Esophagus squamous epithelium (tissue), 4 donors: ENCODE results near the gene IQCK.

Experiments used
- POLR2A ChIP-seq, 4 donors: fragments of 450-650 bp; IDR thresholded peaks; one replicate each; pipeline ENCODE4 v1.6.1; 2017; ENCODE audit warnings: antibody characterized with exemption in 4 of 4, mild to moderate bottlenecking in 4 of 4, moderate library complexity in 3 of 4
- TF ChIP-seq, protein P1 (sequence below), 6 experiments: fragments of 450-650 bp in 4 of 6; fragments of 200-600 bp in 2 of 6; sonication (generic) in 2 of 6; IDR thresholded peaks; one replicate each; pipeline ENCODE4 v1.5.1; 2016 to 2019; ENCODE audit warnings: antibody characterized with exemption in 6 of 6, mild to moderate bottlenecking in 4 of 6, moderate library complexity in 4 of 6

GRCh38 chr16:19780321-19780720, 62.2 kb downstream of the IQCK start:
- TF ChIP-seq, protein P1, sequence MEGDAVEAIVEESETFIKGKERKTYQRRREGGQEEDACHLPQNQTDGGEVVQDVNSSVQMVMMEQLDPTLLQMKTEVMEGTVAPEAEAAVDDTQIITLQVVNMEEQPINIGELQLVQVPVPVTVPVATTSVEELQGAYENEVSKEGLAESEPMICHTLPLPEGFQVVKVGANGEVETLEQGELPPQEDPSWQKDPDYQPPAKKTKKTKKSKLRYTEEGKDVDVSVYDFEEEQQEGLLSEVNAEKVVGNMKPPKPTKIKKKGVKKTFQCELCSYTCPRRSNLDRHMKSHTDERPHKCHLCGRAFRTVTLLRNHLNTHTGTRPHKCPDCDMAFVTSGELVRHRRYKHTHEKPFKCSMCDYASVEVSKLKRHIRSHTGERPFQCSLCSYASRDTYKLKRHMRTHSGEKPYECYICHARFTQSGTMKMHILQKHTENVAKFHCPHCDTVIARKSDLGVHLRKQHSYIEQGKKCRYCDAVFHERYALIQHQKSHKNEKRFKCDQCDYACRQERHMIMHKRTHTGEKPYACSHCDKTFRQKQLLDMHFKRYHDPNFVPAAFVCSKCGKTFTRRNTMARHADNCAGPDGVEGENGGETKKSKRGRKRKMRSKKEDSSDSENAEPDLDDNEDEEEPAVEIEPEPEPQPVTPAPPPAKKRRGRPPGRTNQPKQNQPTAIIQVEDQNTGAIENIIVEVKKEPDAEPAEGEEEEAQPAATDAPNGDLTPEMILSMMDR (IDR thresholded peaks at IDR 0.05) = no peak
- no peak for TF ChIP-seq POLR2A (IDR thresholded peaks at IDR 0.05)
